Kidney (tissue), 14 donors: Measurements from ENCODE around the gene INTS1. TPM values are rescaled to one million over a fixed set of nuclear protein-coding genes. Genes with fewer than 3 reads are reported as not detected.

Experiments
- DNase-seq, 5 donors: peaks; one replicate each; pipeline ENCODE4 v3.0.0-alpha.2; 2013 to 2020
- FAIRE-seq: peaks from 2 replicates; lab custom pipeline; 2012; peaks lifted over from hg19 to GRCh38; lab: Jason Lieb, UNC
- H3K27ac ChIP-seq, 2 donors: one replicate each; pipeline ENCODE4 v1.7.0; 2013; ENCODE audit warnings: low read depth in 2 of 2, low read length in 2 of 2, inconsistent platforms in 1 of 2
- H3K27me3 ChIP-seq: one replicate; pipeline ENCODE4 v1.7.1; 2013; ENCODE audit warnings: low read length, inconsistent platforms; ENCODE audit not compliant: control insufficient read depth, insufficient read depth
- H3K36me3 ChIP-seq, 3 donors: one replicate each; pipeline versions ENCODE4 v1.7.0 to v1.7.1; 2013; ENCODE audit warnings: low read length in 3 of 3, control low read depth in 1 of 3, inconsistent platforms in 1 of 3; ENCODE audit not compliant: insufficient read depth in 3 of 3, control insufficient read depth in 2 of 3
- H3K4me1 ChIP-seq, 3 donors: one replicate each; pipeline versions ENCODE4 v1.7.0 to v1.7.1; 2013; ENCODE audit warnings: low read length in 3 of 3, inconsistent platforms in 1 of 3, low read depth in 1 of 3; ENCODE audit not compliant: control insufficient read depth in 2 of 3, insufficient read depth in 2 of 3
- H3K4me3 ChIP-seq, 3 donors: one replicate each; pipeline versions ENCODE4 v1.7.0 to v1.8.1; 2013; ENCODE audit warnings: low read length in 3 of 3, control low read depth in 1 of 3, inconsistent platforms in 1 of 3
- H3K9ac ChIP-seq, 3 donors: one replicate each; pipeline versions ENCODE4 v1.7.0 to v1.7.1; 2013; ENCODE audit warnings: low read length in 3 of 3, control low read depth in 1 of 3, inconsistent platforms in 1 of 3
- H3K9me3 ChIP-seq, 3 donors: one replicate each; pipeline versions ENCODE4 v1.7.0 to v1.7.1; 2013; ENCODE audit warnings: low read length in 3 of 3, control low read depth in 1 of 3, inconsistent platforms in 1 of 3; ENCODE audit not compliant: control insufficient read depth in 2 of 3, insufficient read depth in 1 of 3
- intact Hi-C: fragments of 100-400 bp; cut with DNase I; formaldehyde crosslinking; loops from one replicate; pipeline ENCODE4 v1.11.1; 2022
- polyA plus RNA-seq: library from polyadenylated mRNA; stranded (reverse); fragments of 350-450 nt; fragmentation: Illumina TruSeq; extraction: RNeasy Lipid Tissue Mini Kit (QIAGEN cat#74804); gene quantifications from one replicate; pipeline ENCODE4 v1.2.3, GENCODE V29; 2014; ENCODE audit warnings: low read depth, low replicate concordance; ENCODE audit not compliant: insufficient read depth
- total RNA-seq: library from RNA; stranded (reverse); fragmentation: NEBNext Ultra II Directional; extraction: Animal tissue kit (Norgen Biotek cat#: 25700); gene quantifications from one replicate; pipeline ENCODE4 v1.2.1, GENCODE V29; 2021
- TF ChIP-seq, protein P1 (sequence below): IDR thresholded peaks from 3 replicates; pipeline ENCODE4 v1.5.1; 2012; ENCODE audit warnings: mild to moderate bottlenecking, moderate library complexity, borderline replicate concordance; ENCODE audit not compliant: insufficient read depth; ENCODE audit errors: extremely low read depth
- donor health status: control.
- donor health status: control.
- donor health status: control.
- donor health status: control.
- donor health status: control.
- donor health status: DM: yes; HTN: yes; CAD: no.
- donor health status: Normal renal cell carcinoma (clear cell type).

Gene INTS1
- total and polyA plus RNA-seq, 2 donors from 2014 or later, result 62.8 to 91.3 TPM

DNA sequence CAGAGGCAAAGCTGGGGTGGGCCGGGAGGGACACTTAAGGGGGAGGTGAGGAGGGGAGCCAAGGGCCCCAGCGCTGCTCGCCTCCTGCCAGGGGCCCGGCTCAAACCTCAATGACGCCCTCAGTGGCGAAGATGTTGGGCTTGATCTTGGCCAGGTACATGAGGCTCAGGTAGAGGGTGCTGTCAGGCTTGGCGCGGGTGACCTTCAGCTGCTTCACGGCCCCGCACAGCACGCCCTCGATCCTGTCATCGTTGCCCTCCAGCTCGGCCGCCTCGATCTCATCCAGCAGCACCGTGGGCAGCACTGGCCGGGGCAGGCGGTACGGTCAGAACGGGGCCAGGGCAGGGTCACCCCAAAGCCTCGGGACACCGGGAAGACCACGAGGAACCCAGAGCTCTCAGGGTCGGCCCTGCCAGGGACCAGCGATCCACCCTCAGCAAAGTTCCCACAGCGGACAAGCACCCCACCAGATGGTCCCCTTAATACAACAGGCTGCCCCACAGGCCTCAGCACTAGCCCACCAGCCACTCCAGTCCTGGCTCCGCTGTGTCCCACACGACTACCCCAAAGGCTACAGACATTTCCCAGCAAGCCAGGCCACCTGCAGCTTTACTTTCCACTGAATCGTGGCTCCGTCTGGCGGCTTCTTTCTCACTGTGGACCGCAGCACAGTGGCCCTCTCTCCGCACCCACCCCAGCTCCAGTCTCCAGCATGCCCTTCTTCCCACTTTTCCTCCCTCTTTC lies 4.0 kb downstream of the INTS1 start:
- DNase-seq, result peak in 1 of 5 donors; percentile 70
- Histone ChIP-seq H3K9ac (no peak overlapping the region), H3K4me3 (no peak overlapping the region), H3K27me3 (no peaks in the 10 kb centered on the region), H3K9me3 (no peaks in the 10 kb centered on the region), H3K36me3 (peaks cover 0 to 17% (median 5%) of the 10 kb centered on the region in 3 donors), H3K4me1 (peaks cover 0 to 7% (median 5%) of the 10 kb centered on the region in 3 donors), H3K27ac (no peak overlapping the region)
- TF ChIP-seq, protein P1, sequence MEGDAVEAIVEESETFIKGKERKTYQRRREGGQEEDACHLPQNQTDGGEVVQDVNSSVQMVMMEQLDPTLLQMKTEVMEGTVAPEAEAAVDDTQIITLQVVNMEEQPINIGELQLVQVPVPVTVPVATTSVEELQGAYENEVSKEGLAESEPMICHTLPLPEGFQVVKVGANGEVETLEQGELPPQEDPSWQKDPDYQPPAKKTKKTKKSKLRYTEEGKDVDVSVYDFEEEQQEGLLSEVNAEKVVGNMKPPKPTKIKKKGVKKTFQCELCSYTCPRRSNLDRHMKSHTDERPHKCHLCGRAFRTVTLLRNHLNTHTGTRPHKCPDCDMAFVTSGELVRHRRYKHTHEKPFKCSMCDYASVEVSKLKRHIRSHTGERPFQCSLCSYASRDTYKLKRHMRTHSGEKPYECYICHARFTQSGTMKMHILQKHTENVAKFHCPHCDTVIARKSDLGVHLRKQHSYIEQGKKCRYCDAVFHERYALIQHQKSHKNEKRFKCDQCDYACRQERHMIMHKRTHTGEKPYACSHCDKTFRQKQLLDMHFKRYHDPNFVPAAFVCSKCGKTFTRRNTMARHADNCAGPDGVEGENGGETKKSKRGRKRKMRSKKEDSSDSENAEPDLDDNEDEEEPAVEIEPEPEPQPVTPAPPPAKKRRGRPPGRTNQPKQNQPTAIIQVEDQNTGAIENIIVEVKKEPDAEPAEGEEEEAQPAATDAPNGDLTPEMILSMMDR, result no peak
- intact Hi-C loops, result no loop called here
- FAIRE-seq, result no peak

DNA sequence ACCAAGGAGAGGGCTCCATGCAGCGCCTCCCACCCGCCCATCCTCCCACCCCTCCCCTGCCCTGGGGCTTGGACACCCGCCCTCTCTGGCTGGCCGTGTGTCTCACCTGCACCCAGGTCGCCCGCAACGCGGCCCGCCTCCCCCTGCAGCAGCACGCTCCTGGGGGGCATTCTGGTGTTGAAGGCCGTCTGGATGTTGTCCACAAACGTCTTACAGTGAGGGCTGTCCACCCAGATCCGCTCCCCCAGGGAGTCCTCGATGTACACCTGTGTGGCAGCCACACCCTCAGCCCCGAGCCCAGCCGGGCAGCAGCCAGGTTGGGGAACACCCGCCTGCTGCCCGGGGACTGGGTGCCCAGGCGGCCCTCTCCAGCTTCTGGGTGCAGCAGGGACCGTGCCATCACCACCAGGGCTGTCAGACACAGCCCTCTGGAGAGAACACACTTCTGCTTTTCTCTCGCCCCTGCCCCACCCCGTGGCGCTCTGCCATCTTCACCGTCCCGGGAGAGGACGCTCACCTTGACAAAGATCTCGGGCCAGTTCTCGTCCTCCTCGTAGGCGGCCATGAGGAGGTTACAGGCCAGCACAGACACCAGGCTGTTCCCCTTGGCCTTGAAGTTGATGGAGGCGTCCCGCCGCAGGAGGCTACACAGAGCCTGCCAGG lies 4.7 kb downstream of the INTS1 start:
- no peak overlapping the region for H3K27ac ChIP-seq
- no peak for FAIRE-seq
- TF ChIP-seq, protein P1, result no peak
- peaks cover 0 to 17% (median 5%) of the 10 kb centered on the region in 3 donors for H3K36me3 ChIP-seq
- no peaks in the 10 kb centered on the region for H3K27me3 ChIP-seq
- DNase-seq, result peak in 1 of 5 donors; percentile 63
- no peak overlapping the region for H3K9ac ChIP-seq
- intact Hi-C loops, result no loop called here
- H3K4me3 ChIP-seq, result no peak overlapping the region
- H3K4me1 ChIP-seq, result peaks cover 0 to 7% (median 5%) of the 10 kb centered on the region in 3 donors
- no peaks in the 10 kb centered on the region for H3K9me3 ChIP-seq

DNA sequence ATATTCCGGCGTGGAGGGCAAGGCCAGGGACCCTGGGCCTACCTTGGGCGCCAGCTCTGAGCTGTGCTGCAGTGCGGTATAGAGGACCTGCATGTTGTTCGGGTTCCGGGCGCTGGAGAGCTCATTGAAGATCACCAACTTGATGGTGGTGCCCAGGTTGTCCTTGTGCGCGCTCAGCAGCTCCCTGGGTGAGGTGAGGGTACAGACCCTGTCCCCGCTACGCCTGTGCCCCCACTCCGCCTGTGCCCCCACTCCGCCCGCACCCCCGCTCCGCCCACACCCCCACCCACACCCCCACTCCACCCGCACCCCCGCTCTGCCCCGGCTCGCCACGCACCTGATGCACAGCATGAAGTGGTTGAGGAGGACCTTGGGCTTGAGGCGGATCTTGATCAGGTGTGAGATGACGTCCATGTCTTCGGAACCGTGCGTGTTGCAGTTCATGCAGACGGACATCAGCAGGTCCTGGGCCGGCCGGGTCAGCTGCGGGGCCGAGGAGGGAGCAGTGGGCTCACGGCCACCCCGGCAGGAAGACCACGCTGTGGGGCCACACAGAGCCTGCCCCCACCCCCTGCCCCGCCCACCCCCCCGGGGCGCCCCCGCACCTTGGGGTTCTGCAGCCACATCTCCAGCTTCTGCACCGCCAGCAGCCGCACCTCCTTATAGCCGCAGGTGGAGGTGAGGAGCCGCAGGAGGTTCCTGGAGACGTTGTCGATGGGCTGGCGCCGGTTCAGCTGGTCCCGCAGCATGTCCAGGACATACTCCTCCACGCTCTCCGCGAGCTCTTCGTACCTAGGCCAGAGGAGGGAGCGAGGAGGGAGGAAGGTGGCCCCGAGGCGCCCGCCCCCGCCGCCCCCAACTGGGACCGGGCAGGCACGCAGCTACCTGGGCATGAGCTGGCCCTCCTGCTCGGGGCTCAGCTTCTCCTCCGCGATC lies 5.6 kb downstream of the INTS1 start:
- FAIRE-seq (no peak), DNase-seq (peak in 1 of 5 donors; percentile 71)
- Histone ChIP-seq H3K27me3 (no peaks in the 10 kb centered on the region), H3K9ac (no peak overlapping the region), H3K9me3 (no peaks in the 10 kb centered on the region), H3K4me1 (peaks cover 0 to 7% (median 5%) of the 10 kb centered on the region in 3 donors), H3K4me3 (no peak overlapping the region), H3K36me3 (peaks cover 0 to 17% (median 5%) of the 10 kb centered on the region in 3 donors), H3K27ac (no peak overlapping the region)
- TF ChIP-seq, protein P1, result no peak
- intact Hi-C loops, result no loop called here
